Subcutaneous abdominal adipose tissue (tissue), 5 donors: ENCODE results near the gene LCA5L.

Source experiments
- H3K27ac ChIP-seq: one replicate; pipeline ENCODE4 v1.7.0; 2013; ENCODE audit warnings: low read depth, mild to moderate bottlenecking, inconsistent platforms, low read length, moderate library complexity
- H3K27me3 ChIP-seq, 5 donors: one replicate each; pipeline ENCODE4 v1.7.0; 2013; ENCODE audit warnings: low read length in 5 of 5, inconsistent platforms in 1 of 5; ENCODE audit not compliant: control insufficient read depth in 5 of 5, insufficient read depth in 4 of 5
- H3K36me3 ChIP-seq, 5 donors: one replicate each; pipeline ENCODE4 v1.7.0; 2013; ENCODE audit warnings: low read length in 5 of 5; ENCODE audit not compliant: control insufficient read depth in 5 of 5, insufficient read depth in 5 of 5
- H3K4me1 ChIP-seq, 5 donors: one replicate each; pipeline ENCODE4 v1.7.0; 2013; ENCODE audit warnings: low read length in 5 of 5, mild to moderate bottlenecking in 3 of 5, moderate library complexity in 1 of 5; ENCODE audit not compliant: control insufficient read depth in 5 of 5, insufficient read depth in 5 of 5
- H3K4me3 ChIP-seq, 5 donors: one replicate each; pipeline ENCODE4 v1.7.0; 2013; ENCODE audit warnings: low read length in 5 of 5, low read depth in 1 of 5
- H3K9ac ChIP-seq, 5 donors: one replicate each; pipeline ENCODE4 v1.7.0; 2013; ENCODE audit warnings: low read length in 5 of 5, mild to moderate bottlenecking in 4 of 5, moderate library complexity in 3 of 5
- H3K9me3 ChIP-seq, 5 donors: one replicate each; pipeline ENCODE4 v1.7.0; 2013; ENCODE audit warnings: low read length in 5 of 5; ENCODE audit not compliant: control insufficient read depth in 5 of 5
- donor health status: healthy.
- donor health status: healthy.
- donor health status: healthy.
- donor health status: healthy.
- donor health status: healthy.

Gene LCA5L

DNA sequence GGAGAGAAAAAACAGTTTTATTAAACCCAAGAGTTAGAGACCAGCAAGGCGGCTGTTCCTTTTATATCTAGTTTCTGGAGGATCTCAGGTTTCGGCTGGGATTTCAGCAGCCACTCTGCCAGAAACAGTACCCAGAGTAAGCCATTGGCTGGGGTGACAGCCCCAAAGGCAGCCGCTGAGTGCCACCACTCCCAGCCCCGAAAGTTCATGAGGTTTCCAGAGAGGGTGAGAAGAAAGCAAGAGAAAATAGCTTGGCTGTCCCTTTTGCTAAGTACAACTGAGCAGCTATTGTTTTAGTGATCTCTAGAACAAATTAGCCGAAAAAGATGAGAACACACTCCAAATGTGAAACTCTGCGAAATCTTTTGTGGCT is 7.4 kb upstream of the LCA5L start:
- Histone ChIP-seq H3K9ac (peak overlapping the region in 1 of 5 donors; percentile 19), H3K4me1 (peaks cover 0 to 21% (median 11%) of the 10 kb centered on the region in 5 donors), H3K27me3 (no peaks in the 10 kb centered on the region), H3K4me3 (no peak overlapping the region), H3K27ac (no peak overlapping the region), H3K36me3 (no peaks in the 10 kb centered on the region), H3K9me3 (no peaks in the 10 kb centered on the region)

DNA sequence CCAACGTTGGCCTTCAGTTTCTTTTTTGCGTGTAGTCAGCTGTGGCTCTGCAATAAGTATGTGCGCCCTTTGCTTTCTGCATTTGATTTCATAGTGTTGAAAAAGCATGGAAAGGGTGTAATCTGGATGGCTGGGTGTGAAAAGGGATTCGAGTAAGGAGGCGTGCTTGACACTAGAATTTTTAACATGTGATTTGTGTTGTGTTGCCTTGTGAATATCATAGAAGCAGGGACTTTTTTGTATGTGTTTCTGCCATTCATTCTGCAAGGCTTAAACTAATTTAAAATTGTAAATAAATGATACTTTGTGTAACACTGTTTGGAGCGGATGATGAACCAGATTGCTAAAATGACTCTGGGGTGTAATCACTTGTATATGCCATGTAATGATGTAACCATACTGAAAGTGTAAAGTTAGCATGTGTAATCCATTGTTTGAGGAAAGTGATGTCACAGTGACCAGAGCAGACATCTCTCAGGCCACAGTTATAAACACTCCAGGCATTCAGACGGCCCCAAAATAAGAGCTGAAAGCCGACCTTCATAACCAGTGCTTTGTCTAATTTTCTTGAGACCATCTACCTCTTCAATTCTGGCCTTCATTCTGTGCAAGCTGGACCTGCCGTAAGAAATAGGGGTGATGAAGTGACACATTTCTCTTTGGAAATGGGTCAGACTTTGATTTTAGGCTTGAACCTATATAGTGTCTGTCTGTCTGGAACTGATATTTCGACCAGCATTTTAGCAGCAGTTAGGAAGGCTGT is 6.8 kb upstream of the LCA5L start:
- Histone ChIP-seq H3K9me3 (no peaks in the 10 kb centered on the region), H3K36me3 (no peaks in the 10 kb centered on the region), H3K4me3 (peak overlapping the region in 4 of 5 donors; percentile 21 to 39 (median 26)), H3K9ac (peak overlapping the region in 1 of 5 donors; percentile 19), H3K27me3 (no peaks in the 10 kb centered on the region), H3K27ac (peak overlapping the region; percentile 58), H3K4me1 (peaks cover 0 to 21% (median 11%) of the 10 kb centered on the region in 5 donors)

DNA sequence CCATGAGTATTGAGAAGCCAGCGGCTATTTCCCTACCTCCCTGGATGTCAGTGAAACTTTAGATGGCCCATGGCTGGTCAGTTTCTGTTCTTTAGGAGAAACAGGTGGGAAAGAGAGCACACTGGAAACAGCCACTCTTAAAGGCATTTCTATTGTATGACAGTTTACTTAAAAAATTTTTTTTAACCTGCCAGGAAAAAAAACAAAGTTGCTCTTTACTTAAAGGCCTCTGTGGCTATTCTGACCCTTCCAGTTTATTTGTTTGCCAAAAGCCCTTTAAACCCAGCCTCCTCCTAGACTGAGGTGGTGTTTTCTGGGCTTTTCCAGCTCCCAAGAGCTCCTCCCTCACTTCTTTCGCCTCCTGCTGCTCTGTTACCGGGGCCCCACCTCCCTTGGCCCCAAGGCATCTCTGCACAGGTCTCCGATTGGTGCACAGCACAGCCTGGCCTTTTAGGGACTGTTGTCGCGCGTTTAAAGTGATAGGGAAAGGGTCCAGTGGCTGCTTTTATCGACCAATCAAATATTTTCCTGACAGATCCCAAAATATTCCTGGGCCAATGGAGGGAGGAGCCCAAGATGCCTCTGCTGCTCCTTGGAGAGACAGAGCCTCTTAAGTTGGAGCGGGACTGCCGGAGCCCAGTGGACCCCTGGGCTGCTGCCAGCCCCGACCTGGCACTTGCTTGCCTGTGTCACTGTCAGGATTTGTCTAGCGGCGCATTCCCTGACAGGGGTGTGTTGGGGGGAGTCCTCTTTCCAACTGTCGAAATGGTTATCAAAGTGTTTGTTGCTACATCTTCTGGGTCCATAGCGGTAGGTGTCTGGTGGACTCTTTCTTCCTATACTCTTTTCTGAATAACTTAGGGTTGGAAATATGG is 6.0 kb upstream of the LCA5L start, which contains the start of gene SH3BGR:
Gene SH3BGR, plus strand, starts transcription at position 639 of the 875 bp plus-strand sequence. Its CDS starts 127 bp downstream, at position 766.
- Histone ChIP-seq H3K36me3 (no peaks in the 10 kb centered on the region), H3K27me3 (no peaks in the 10 kb centered on the region), H3K27ac (peak within 1 kb of the TSS; percentile 58), H3K4me3 (peak within 1 kb of the TSS in 4 of 5 donors; percentile 21 to 39 (median 26)), H3K9ac (peak within 1 kb of the TSS in 2 of 5 donors; percentile 19 to 29), H3K4me1 (peaks cover 0 to 21% (median 11%) of the 10 kb centered on the region in 5 donors), H3K9me3 (no peaks in the 10 kb centered on the region)

DNA sequence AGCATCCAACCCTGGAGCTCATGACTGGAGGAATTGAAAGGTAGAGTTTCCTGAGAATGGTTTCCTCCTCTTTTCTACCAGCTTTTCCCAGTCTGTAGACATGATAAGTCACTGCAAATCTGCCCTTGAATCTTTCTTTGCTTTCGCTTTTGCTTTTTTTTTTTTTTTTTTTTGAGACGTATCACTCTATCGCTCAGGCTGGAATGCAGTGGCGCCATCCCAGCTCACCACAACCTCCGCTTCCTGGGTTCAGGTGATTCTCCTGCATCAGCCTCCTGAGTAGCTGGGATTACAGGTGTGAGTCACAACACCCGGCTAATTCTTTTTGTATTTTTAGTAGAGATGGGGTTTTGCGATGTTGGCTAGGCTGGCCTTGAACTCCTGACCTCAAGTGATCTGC is 1.7 kb upstream of the LCA5L start:
- H3K27ac ChIP-seq = no peak overlapping the region
- H3K9me3 ChIP-seq = no peaks in the 10 kb centered on the region
- H3K27me3 ChIP-seq = no peaks in the 10 kb centered on the region
- no peaks in the 10 kb centered on the region for H3K36me3 ChIP-seq
- no peak overlapping the region for H3K9ac ChIP-seq
- no peak overlapping the region for H3K4me3 ChIP-seq
- H3K4me1 ChIP-seq = peaks cover 4 to 36% (median 29%) of the 10 kb centered on the region in 5 donors

DNA sequence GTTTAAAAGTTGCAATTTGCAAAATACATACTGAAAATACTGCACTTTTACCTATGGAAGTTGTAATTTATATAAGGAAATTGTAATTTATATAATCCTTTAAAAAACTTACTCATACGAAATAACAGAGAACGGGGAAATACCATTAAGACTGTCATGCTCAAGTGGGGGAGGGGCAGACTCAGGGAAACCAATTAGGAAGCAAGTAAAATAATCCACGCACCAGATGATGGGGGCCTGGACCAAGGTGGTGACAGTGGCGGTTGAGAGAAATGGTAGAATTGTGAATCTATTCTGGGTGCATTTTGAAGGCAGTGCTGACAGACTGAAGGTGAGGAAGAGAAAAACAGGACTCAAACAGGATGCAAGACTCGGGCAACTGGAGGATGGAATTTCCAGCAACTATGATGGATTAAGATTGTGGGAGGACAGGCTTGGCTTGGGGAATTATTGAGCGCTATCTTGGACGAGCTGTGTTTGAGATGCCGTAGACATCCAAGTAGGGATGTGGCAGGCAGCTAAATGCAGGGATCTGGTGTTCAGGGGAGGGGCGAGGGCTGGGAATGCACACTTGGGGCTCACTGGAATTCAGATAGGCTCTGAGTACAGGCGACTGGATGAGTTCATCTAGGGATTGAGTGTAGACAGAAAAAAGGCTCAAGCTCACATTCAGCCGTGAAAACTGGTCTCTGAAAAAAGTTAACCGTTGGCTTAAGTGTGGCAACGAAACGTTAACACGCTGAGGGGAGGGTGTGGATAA is 977 bp downstream of the LCA5L start:
- Histone ChIP-seq H3K9me3 (no peaks in the 10 kb centered on the region), H3K27me3 (no peaks in the 10 kb centered on the region), H3K4me3 (peak overlapping the region; percentile 73 to 93 (median 88)), H3K27ac (peak overlapping the region; percentile 96), H3K4me1 (peaks cover 4 to 18% (median 15%) of the 10 kb centered on the region in 5 donors), H3K36me3 (no peaks in the 10 kb centered on the region), H3K9ac (peak overlapping the region; percentile 83 to 95 (median 91))

DNA sequence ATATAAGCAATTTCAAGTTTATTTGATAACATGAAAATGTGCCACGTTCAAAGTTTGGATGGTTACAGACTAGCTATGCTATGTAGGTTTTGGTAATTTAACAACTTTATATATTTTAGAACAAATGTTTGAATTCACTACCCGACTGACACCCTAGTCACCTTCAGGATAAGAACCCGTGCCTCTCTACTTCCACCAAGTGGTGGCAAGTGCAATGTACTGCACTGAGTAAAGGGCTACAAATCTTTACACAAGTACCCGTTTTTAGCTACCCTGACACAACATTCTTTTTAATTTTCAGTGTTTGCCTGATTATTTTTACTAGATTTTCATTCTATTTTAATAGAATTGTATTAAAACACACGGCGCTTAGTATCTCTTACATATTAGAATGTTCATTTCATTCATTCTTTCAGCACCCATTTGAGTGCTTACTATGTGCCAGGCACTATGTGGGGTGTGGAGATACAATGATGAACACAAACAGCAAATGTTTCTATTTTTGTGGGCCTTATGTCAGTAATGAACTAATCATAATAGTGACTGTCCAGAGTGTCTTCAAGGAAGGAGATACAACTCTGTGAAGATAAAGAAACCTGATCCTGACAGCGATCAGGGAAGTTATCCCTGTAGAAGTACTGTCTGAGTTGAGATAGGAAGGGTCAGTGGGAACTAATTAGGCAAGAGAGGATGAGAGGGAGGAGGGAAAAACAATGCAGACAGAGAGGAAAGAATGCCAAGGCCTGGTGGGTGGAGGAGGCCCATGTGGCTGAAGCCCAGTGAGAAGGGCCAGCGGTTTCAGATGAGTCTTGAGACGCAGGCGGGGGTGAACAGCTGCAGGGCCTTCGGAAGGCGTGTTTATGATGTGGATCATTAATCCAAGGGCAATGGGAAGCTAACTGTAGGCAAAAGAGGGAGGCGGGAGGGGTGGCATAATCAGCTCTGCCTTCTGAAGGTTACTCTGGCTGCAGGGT is 3.8 kb downstream of the LCA5L start:
- H3K27me3 ChIP-seq = no peaks in the 10 kb centered on the region
- no peak overlapping the region for H3K27ac ChIP-seq
- no peak overlapping the region for H3K9ac ChIP-seq
- H3K4me3 ChIP-seq = no peak overlapping the region
- H3K9me3 ChIP-seq = no peaks in the 10 kb centered on the region
- peaks cover 4 to 18% (median 15%) of the 10 kb centered on the region in 5 donors for H3K4me1 ChIP-seq
- H3K36me3 ChIP-seq = no peaks in the 10 kb centered on the region

DNA sequence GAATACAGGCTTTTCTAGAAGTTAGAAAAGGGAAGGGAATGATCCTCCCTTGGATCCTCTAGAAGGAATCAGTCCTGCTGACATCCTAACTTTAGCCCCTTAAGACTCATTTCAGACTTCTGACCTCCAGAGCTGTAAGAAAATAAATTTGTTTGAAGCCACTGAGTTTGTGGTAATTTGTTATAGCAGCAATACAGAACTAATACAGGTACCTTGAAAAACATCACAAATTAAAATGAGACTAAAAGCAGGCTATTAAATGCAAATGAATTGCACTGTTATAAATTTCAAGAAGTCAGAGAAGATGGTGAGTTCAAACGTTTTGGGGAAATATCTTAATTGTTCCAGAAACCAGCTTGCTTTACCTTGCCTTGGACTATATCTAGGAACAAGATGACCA is 6.3 kb downstream of the LCA5L start:
- H3K27ac ChIP-seq = no peak overlapping the region
- H3K36me3 ChIP-seq = no peaks in the 10 kb centered on the region
- no peaks in the 10 kb centered on the region for H3K4me1 ChIP-seq
- no peak overlapping the region for H3K4me3 ChIP-seq
- no peak overlapping the region for H3K9ac ChIP-seq
- no peaks in the 10 kb centered on the region for H3K9me3 ChIP-seq
- H3K27me3 ChIP-seq = no peaks in the 10 kb centered on the region

DNA sequence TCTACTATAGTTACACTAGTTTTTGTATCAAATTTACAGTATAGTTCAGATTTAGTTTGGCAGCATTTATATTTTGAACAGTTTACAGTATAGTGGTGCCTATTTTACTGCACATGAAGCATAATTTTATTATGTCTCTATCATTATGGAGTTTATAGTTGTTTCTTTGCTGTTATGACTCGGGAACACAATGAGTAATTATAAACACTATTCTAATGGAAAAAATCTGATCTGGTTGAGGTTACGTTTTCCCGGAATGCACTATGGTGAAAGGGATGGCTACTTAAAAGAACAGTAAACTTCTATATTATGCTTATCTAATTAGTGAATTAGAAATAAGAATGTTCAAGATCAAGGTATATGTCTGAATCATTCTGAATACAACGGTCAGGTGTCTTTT is 10.6 kb downstream of the LCA5L start:
- no peak overlapping the region for H3K9ac ChIP-seq
- no peaks in the 10 kb centered on the region for H3K4me1 ChIP-seq
- no peaks in the 10 kb centered on the region for H3K36me3 ChIP-seq
- no peak overlapping the region for H3K4me3 ChIP-seq
- H3K27ac ChIP-seq = no peak overlapping the region
- H3K9me3 ChIP-seq = no peaks in the 10 kb centered on the region
- H3K27me3 ChIP-seq = no peaks in the 10 kb centered on the region

DNA sequence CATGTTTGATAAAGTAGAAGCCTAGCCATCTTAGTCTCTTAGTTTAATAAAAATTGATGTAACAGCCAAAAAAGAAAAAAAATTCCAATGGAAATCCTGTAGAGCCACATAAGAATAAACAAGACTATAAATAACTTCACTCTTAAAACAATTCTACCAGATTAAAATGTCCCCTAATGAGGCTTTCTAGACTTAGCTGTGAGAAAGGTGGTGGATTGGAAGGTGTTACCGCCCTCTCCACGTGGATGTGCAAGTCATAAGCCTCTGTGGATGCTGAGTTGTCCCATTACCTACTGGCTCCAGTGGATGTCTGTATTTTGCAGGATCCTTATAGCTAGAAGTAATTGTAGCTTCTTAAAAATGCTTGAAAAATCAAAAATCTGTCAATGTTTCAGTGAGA is 14.6 kb downstream of the LCA5L start:
- no peak overlapping the region for H3K9ac ChIP-seq
- no peaks in the 10 kb centered on the region for H3K27me3 ChIP-seq
- no peaks in the 10 kb centered on the region for H3K4me1 ChIP-seq
- H3K9me3 ChIP-seq = no peaks in the 10 kb centered on the region
- H3K4me3 ChIP-seq = no peak overlapping the region
- H3K27ac ChIP-seq = no peak overlapping the region
- H3K36me3 ChIP-seq = no peaks in the 10 kb centered on the region
